GM12873 (cell line): ENCODE data around the gene CAMSAP1.

ENCODE experiments used
- CTCF ChIP-seq: IDR thresholded peaks from 2 replicates; pipeline ENCODE4 v1.5.1; 2012; ENCODE audit warnings: low read depth, mild to moderate bottlenecking, moderate library complexity, low read length, control low read depth; ENCODE audit not compliant: insufficient read depth; ENCODE audit errors: missing control alignments

The CAMSAP1 gene

GRCh38 chr9:135908093-135908753, 877 bp upstream of the CAMSAP1 start:
- no peak for TF ChIP-seq CTCF

GRCh38 chr9:135907006-135907430, 328 bp downstream of the CAMSAP1 start:
- TF ChIP-seq CTCF = no peak

GRCh38 chr9:135906291-135907005, 898 bp downstream of the CAMSAP1 start:
- TF ChIP-seq CTCF = no peak

- TF ChIP-seq CTCF = no peak
Measured at GRCh38 chr9:135905380-135906258, 1.7 kb downstream of the CAMSAP1 start.

GRCh38 chr9:135903786-135904520, 3.4 kb downstream of the CAMSAP1 start:
- TF ChIP-seq CTCF = no peak

GRCh38 chr9:135903358-135903656, 4.0 kb downstream of the CAMSAP1 start:
- TF ChIP-seq CTCF = no peak

GRCh38 chr9:135902655-135903357, 4.5 kb downstream of the CAMSAP1 start:
- no peak for TF ChIP-seq CTCF
